GM19324 (cell line): ENCODE measurements around the gene PIP4K2C.

Experiments used
- ATAC-seq: cut with Tn5 transposase; IDR thresholded peaks from one replicate; pipeline ENCODE4 v1.9.1; 2021; ENCODE audit warnings: mild to moderate bottlenecking, moderate library complexity; ENCODE audit not compliant: unreplicated experiment, low FRiP score

PIP4K2C gene

DNA sequence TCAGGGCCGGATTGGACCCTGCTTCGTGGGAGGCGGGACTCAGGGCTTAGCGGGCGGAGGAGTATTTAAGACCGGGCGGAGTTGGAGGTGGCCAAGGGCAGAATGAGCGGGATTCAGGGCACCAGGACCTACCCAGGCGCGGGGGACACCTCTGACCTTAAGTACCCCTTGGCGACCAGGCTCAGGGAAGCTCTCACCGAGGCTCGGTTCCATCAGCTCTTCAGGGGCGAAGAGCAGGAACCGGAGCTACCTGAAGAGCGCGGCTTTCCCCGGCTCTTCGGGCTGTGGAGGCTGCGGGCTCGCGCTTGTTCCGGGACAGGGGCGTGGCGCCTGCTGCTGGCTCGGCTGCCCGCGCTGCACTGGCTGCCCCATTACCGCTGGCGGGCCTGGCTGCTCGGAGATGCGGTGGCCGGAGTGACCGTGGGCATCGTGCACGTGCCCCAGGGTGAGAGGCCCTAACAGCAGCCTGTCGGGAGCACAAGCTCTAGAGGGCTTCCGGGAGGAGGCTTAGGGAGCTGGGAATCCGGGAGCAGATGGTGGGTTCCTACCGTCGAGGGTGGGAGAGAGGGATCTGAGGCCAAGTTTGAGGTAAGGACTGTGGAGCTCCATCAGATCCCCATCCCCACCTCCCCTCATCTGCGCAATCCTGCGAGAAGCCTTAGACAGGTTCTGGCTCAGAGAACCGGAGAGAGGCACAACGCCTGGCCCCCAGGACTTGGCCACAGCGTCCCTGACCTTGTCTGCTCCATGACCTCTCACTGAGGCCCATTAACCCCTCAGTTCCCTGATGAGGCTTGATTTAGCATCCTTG, 28.6 kb downstream of the PIP4K2C start:
- ATAC-seq, result no peak

DNA sequence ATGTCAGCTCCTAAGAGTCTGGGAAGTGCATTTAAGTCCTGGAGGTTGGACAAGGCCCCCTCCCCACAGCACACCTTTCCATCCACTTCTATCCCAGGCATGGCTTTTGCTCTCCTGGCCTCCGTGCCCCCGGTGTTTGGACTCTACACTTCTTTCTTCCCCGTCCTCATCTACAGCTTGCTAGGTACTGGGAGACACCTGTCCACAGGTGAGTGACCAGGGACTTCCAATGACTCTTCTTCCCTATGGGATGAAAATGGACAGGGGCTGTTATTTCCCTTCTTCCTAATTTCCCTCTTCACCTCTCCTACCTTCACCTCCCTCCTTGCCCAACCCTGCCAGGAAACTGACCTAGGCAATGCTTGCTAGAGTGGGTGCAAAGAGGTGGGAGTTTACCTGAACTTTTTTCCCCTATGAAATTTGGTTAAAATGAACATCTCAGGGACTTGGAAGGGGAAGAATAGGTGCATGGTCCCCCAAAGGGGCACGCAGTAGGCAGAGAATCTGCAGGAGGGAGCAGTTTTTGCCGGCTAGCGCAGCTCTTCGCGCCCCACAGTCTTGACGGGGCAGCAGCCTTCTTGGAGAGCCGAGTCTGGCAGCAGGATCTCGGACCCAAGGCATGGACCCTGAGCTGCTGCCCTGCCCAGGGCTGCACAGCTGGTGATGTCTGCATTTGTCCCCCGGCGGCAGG, 29.4 kb downstream of the PIP4K2C start:
- no peak for ATAC-seq

DNA sequence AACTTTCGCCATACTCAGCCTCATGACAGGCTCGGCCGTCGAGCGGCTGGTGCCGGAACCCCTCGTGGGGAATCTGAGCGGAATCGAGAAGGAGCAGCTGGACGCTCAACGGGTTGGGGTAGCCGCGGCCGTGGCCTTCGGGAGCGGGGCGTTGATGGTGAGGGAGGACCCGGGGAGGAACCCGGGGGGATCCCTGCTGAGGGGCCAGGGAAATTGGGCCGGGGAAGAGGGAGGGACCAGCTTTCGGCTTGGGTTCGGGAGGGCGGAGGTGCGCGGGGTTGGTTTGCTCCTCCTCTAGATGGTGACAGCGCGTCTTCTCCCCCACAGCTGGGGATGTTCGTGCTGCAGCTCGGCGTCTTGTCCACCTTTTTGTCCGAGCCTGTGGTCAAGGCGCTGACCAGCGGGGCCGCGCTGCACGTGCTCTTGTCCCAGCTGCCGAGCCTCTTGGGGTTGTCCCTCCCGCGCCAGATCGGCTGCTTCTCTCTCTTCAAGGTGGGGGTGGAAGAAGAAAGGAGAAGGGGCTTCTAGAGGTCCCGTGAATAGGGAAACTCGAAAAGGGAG, 30.0 kb downstream of the PIP4K2C start:
- no peak for ATAC-seq

DNA sequence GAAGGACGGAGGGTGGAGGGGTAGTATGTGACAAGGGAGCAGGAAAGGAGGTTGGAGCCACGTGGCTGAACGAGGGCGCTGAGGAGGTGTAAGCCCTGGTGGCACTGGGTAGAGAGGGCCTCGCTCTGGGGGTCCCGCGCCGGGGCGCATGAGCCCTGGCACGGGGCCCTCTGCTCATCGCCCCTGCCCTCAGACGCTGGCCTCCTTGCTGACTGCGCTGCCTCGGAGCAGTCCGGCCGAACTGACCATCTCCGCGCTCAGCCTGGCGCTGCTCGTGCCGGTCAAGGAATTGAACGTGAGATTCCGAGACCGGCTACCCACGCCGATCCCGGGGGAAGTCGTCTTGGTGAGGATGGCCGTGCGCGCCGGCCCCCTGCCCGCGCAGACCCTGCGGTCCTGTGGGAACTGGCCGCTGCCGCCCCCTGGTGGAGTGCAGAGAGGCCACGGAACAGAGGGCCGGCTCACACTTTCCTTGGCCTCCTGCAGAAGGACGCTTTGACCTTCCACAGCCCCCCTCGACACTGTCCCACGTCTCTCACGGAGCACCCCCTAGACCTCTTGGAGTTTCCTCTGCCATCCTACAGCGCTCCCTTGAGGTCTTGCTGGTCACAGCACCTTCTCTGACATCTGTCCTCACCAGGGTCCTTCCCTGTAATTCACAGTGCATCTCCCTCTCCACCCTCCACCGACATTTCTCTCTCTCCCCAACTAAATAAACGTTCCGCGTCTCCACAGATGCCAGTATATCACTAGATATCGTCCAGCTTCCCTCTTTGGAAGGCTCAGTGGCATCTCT, 30.7 kb downstream of the PIP4K2C start:
- ATAC-seq, result no peak

DNA sequence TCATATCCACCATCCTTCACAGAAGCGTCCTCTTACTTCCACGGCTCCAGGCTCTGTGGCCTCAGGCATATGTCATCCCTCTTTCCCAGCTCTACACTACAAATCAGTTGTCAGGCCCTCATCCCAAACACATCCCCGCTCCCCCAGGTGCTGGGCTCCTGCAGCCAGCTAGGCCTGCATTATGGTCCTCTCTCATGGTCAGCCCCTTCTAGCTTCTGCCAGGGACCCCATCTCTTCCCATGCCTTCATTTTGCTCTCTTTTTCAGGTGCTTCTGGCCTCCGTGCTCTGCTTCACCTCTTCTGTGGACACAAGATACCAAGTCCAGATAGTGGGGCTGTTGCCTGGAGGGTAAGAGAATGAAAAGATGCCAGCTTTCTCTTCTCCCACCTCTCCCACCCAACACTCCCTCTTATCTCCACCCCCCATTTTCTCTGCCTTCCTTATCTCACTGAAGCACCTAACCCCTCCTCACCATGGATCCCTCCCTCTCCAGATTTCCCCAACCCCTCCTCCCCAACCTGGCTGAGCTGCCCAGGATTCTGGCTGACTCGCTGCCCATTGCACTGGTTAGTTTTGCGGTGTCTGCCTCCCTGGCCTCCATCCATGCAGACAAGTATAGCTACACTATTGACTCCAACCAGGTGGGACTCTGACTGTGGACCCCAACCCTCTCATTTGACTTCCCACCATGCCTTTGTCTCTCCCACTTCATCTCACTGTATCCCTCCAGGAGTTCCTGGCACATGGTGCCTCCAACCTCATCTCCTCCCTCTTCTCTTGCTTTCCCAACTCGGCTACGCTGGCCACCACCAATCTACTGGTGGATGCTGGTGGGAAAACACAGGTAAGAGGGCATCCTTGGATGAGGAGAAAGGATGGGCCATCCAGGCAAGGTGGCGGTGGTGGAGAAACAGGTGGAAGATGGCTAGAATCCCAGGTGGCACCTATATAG, 31.6 kb downstream of the PIP4K2C start:
- ATAC-seq, result no peak

DNA sequence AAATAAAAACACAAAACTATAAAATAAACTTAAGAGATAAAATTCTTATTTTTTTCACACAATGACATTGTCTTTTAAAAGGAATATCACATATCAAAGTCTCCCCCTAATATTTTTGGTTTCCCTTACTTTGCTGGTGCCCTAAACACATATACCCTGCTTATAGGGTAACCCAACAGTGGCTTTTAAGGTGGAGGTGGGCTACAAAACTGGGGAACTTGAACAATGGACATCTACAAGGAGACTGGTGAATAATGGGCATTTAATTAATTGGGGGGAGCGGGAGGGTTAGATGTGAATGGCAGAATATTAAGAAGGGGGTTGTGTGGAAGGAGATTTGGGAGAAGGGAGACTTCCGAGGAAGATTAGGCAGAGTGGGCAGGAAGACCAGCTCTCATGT, 32.4 kb downstream of the PIP4K2C start:
- no peak for ATAC-seq

DNA sequence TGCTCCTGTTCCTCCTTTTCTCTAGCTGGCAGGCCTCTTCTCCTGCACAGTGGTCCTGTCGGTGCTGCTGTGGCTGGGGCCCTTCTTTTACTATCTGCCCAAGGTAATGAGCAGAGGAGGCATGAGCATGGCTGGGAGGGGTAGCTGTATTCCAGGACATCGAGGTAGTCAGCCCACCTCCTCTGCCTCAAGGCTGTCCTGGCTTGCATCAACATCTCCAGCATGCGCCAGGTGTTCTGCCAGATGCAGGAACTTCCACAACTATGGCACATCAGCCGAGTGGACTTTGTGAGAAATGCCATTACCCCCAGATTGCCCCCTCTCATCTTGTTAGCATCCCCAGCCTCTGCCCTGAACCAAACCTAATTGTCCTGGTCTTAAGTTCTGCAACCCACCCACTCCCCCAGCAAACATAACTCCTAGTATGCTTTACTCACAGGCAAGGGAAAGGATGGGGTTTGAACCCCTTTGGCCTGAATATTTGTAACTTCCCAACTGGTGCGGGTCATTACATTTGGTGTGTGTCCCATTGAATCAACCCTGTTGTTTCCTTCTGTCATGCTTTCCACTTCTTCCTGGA, 32.9 kb downstream of the PIP4K2C start:
- no peak for ATAC-seq

DNA sequence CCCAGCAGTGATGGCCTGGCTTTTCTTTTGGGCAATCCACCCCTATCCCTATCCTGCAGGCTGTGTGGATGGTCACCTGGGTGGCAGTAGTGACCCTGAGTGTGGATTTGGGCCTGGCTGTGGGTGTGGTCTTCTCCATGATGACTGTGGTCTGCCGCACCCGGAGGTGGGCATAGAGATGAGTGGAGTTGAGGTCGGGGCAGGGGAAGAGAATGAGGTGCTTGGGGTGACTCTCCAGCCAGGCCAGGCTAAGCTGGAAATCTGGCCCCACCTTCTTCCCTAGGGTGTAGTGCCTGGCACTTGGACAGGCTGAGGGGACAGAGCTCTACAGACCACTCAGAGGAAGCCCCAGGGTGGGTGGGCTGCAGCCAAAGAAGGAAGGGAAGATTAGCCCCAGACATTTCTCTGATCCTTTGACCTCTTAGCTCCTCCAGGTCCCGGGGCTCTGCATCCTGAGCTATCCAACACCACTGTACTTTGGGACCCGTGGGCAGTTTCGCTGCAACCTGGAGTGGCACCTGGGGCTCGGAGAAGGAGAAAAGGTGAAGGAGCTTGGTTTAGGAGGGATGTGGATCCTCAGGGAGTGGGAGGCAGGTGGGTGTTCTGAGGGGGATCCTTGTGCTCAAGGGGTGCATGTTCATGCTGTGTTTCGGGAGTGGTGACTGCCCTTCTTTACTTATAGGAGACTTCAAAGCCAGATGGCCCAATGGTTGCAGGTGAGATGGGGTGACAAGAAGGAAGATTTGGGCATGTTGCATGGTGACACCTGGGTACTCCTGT, 33.6 kb downstream of the PIP4K2C start:
- ATAC-seq, result no peak

DNA sequence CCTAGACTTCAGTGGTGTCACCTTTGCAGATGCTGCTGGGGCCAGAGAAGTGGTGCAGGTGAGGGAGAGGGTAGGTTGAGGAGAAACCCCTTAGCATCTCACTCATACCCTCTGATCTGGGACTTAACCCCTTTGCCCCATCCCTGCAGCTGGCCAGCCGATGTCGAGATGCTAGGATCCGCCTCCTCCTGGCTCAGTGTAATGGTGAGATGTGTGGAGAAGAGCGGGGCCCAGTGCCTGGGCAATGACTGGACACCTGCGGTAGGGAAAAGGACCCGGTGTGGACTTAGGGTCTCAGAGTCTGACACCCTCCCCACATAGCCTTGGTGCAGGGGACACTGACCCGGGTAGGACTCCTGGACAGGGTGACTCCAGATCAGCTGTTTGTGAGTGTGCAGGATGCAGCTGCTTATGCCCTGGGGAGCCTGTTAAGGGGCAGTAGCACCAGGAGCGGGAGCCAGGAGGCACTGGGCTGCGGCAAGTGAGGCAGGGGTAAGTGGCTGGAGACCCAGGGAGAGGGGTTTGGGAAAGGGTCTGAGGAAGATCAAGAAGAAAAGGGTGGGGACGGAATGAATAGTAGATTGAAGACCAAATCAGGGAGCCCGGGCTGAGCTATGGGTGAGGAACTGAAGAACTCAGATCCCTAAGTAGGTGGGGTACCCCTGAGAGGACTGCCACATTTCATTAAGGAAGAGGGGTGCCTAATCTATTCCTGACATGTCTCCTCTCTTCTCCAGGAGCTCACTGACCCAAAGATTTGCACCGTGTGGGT, 34.5 kb downstream of the PIP4K2C start:
- ATAC-seq, result no peak

DNA sequence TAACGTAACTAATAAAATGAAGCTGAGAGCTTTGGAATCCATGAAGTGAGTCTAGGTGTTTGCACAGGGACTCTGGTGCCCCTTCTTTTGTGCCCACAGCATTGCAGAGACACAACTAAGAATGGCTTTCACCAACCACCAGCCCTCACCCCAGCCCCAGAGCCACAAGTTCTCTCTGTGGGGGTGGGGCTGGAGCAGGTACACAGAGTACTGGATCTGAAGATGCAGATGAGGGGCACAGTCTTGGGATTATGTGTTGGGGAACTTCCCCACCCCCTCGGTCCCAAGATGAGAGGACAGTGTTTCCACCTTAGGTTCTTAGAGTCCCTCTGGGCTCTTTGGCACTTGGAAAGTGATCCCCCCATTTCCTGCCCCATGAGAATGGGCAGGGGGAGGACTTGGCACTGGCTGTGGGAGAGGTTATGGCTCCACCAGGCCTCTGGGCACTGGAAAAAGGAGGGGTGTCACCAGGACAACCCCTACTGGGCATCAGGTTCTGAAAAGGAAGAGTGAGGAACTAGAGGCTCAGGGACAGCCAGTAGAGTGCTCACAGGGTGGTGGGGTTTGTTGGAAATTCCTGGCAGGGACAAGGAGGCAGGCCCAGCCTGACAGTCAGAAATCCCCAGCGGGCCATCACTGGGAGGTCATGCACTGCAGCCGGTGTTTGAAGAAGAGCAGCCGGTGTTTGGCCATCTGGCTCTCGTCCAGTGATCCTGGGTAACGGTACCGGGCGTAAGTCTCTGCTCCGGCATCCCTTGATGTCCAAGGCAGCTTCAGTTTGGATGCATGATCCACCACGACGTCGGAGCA, 35.3 kb downstream of the PIP4K2C start:
- no peak for ATAC-seq

DNA sequence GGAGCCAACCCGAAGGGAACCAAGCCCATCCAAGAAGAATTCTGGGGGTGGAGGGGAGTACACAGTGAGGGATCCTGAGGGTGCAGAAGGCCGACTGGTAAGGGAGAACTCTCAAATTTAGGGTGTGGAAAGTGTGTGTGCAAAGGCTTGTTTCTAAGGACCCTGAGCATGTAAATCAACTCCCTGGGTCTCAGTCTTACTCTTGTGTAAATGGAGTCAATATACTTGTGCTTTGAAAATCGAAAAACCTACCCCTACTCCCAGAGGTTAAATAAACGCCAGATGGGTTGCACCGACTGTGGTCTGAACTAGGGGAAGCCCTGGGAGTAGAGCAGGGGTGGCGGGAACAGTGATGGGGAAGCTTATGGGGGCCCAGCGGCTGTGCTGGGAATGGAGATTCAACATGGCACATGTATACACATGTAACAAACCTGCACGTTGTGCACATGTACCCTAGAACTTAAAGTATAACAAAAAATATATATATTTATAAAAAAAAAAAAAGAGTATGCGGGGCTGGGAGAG, 36.0 kb downstream of the PIP4K2C start:
- ATAC-seq, result no peak

DNA sequence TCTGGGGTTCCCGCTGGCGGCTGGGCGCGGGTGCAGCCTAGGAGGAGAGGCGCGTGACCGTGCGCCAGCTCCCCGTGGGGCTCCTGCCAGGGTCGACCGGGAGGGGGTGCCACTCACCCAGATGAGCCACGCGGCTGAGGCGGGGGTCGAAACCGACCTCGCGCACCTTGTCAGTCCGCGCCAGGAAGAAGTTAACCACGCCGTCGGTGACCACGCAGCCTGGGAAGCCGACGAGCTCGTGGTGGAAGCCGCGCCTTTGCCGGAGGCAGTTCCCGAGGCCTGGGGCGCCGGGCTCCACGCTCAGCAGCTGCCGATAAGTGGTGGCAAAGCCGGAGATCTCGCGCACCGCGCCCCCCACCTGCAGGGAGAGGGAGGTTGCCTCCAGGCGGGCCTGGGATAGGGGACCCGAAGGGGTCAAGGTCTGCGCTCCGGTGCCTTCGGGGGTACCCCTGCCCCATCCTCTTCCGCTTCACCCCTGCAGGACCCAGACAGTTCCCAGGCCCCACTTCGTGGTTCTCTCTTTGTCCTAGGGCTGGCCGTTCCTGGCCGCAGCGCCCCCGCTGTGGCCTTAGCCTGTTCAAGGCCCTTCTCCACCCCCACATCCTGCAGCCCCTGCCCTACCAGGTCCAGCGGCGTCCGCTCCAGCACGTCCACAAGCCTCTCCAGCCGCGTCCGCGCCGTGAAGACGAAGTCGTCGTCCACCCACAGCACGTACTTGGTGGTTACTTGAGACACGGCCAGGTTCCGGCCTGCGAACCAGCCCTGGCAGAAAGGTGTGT, 36.7 kb downstream of the PIP4K2C start:
- no peak for ATAC-seq

DNA sequence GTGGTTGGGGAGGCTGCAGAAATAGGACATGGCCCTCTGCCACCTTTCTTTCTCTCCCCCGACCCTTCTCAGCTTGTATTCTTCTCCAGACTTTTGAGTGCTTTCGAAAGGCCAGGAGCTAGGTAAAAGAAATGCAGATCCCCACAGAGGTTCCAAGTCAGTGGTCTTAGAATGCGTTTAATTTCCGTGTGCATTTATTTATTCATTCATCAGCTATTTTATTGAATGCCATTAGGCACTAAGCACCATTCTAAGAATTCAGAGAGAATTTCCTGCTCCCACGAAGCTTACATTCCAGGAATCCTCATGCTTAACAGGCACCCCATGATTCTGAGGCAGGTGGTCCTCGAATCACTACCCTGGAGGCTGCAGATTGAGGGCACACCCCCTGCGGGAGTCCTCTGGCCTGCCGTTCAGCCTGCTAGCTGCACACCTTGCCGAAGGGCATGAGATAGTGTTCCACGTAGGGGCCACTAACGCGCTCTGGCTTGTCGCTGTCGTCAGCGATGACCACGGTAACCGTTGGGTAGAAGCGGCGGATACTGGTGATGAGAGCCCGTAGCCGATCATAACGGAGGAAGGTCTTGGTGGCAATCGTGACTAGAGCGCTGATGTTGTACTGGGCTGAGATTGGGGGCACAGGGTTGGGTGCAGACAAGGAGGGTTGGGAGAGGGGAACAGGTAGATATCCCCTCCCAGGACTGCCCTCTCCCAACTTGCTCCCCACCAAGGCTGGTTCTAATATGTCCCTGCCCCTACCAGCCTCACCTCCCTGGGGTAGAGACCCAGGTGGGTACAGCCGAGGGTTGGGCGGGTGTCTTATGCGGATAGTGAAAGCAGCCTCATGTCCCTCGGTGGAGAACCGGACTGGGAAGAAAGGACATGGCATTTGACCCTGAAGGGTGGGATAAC, 37.5 kb downstream of the PIP4K2C start:
- ATAC-seq, result no peak

DNA sequence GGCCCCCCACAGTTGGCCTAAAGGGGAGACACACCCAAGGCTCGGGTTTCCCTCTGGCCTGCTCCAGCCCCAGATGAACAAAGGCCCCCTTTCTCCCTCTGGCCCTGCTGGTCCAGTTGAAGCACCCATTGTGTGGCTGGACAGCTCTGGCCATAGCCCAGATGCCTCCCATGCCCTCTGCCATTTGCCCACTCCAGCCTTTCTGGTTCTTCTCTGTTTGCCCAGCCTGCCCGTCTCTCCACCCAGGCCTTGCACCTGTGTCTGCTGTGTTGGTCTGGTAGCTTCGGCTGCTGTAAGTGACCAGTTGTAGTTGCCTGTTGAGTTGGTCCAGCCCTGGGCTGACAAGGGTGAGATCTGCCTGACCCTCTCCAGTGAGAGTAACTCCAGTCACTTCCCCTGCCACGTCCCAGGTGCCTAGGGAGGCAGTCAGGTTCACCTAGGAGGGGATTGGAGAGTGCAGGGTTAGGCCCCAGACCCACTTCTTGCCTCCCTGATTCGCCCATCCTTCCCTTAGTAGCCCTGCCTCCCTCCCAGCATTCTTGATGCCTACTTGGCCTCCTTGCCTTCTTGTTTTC, 39.0 kb downstream of the PIP4K2C start:
- ATAC-seq, result no peak

DNA sequence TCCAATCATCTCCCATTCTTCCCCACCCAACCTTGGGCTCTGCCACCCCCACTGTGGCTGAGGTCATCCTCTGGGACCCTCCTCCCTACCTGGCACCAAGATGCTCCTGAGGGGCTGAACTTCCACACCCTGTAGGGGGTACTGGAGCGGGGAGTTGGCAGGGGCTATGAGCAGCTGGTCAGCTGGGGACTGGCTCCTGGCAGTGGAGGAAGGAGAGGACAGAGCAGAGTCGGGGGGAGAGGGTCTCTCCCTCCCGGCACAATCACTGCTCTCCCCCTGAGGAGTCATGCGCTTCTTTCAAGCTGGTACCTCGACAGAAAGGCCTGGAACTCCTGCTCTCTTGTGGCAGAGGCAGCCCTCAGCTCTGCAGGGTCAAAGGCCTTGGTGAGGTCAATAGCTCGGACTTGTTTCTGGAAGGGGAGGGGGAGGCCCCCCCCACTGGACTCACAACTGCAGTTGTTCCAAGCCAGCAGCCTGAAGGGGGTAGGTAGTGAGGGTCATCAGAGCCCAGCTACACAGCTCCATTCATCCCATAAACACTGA, 40.0 kb downstream of the PIP4K2C start:
- no peak for ATAC-seq
